KG1 (cell line): ENCODE data around the gene RBP5.

Experiments used
- DNase-seq: peaks from one replicate; lab custom pipeline; 2025; lab: John Stamatoyannopoulos, UW

RBP5 gene

GRCh38 chr12:7073946-7074345 is 54.7 kb downstream of the RBP5 start:
- DNase-seq, result no peak
